Measurements from ENCODE around the gene RNF167.

- TF ChIP-seq POLR2A (IDR thresholded peaks at IDR 0.05) = no peak
- no peak for TF ChIP-seq CTCF (IDR thresholded peaks at IDR 0.05)
Observed at GRCh38 chr17:4900231-4901107, 39.6 kb upstream of the RNF167 start.
